Uterine smooth muscle cell (primary cell): ENCODE data around the gene LCE1D. TPM values are rescaled to one million over a fixed set of nuclear protein-coding genes. Genes with fewer than 3 reads are reported as not detected.

Experiments
- total RNA-seq: library from RNA; depleted of rRNA; stranded (reverse); fragments of >200 nt; gene quantifications from 2 replicates; pipeline ENCODE4 v1.2.3, GENCODE V29; 2014

The LCE1D gene, protein sequence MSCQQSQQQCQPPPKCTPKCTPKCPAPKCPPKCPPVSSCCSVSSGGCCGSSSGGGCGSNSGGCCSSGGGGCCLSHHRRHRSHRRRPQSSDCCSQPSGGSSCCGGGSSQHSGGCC
- total RNA-seq: not detected in 2 replicates

DNA sequence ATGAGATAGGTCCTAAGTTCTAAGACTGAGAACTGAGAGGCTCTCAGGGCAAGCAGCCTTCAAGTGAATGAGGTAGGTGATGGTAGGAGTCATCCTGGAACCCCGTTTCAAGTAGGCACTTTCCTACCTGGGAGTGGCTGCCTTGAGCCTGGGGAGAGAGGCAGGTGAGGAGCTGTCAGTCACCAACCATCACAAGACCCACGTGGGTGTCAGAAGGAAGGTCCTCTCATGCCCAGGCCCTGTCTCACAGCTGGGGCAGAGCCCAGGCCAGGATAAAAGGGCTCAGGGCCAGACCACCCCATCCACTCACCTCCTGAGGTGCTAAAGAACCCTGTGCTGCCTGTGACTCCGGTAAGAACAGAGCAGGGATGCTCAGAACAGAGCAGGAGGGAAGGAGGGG lies at the start of gene LCE1D:
Gene LCE1D (plus strand): TSS at position 301 of the 400 bp plus-strand sequence. CDS start 1,074 bp downstream, outside the sequence.

DNA sequence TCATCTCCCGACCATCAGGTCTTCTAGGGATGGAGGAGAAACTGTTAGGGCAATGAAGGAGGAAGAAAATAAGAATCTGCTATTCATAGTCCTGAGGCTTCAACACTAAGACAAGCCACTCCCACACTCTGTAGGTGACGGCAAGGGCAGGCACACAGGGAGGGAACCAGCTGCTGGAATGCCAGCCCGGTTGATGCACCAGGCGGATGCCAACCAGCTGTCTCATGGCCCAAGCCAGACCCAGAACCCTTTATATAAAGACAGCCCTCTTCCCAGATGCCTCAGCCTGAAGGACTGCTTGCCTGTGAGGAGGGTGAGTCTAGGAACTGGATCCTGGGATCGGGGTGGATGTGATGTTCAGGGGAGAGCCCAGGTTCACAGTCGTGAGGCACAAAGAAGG lies 38.8 kb upstream of the LCE1D start, which contains the start of gene KPRP:
Gene KPRP (plus strand): TSS at position 279 of the 400 bp plus-strand sequence. CDS start 1,564 bp downstream, outside the sequence.

DNA sequence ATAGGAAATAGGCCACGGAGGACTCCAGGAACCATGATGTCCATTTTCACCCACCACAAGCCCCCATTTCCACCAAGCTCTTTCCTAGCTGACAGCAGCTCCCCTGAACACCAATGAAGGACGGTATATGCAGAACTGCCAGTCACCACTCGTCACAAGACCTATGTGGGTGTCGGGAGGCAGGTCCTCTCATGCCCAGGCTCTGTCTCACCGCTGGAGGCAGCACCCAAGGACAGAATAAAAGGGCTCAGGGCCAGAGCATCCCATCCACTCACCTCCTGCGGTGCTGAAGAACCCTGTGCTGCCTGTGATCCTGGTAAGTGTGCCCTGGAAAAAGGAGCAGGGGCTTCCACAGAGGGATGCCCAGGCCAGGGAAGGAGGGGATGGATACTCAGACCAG lies 21.6 kb upstream of the LCE1D start, which contains the start of gene LCE1F:
Gene LCE1F (plus strand): TSS at position 266 of the 400 bp plus-strand sequence. CDS start 1,232 bp downstream, outside the sequence.

DNA sequence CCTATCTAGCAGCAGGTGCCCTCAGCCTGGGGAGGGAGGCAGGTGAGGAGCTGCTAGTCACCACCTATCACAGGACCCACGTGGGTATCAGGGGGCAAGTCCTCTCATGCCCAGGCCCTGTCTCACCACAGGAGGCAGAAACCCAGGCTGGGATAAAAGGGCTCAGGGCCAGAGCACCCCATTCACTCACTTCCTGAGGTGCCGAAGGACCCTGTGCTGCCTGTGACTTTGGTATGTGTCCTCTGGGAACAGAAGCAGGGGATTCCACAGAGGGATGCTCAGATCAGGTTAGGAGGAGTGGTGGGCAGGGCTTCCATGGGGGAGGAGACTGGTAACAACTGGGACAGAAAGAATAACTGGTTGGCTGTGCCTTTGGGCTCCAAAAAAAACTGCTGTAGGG lies 10.4 kb upstream of the LCE1D start, which contains the start of gene LCE1E:
Gene LCE1E (plus strand): TSS at position 181 of the 400 bp plus-strand sequence. CDS start 1,043 bp downstream, outside the sequence.

DNA sequence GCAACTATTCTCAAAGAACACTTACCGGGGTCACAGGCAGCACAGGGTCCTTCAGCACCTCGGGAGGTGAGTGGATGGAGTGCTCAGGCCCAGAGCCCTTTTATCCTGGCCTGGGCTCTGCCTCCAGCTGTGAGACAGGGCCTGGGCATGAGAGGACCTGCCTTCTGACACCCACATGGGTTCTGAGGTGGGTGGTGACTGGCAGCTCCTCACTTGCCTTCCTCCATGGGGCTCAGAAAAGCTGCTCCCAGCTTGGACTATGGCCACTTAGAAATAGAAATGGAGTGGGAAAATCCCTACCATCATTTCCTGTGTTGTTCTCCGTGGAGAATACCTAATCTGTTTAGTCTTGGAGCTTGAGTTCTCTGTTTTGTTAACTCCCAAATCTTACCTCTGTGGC lies 10.1 kb downstream of the LCE1D start, which contains the start of gene LCE1C:
Gene LCE1C (minus strand): TSS at position 76 of the 400 bp plus-strand sequence. CDS start 1,173 bp downstream, outside the sequence.

DNA sequence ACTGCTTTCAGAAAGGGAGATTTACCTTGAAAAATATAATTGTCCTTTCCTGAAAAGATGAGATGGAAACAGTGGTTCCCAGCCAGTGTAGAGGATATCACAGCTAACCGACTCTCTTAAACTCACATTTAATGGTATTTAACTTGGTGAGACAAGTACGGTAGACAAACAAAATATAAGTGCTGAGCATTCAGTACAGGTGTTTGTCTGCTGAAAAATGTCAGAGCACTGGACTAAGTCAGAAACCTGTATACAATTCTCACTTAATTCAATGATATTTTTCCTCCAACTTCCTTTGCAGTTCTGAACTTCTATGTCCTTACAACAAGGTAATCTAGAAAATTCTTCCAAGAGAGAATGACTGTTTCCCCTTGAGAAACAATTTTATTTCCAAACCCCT lies 15.2 kb downstream of the LCE1D start, which contains the start of gene LCE1B:
Gene LCE1B (plus strand): TSS at position 301 of the 400 bp plus-strand sequence. CDS start 476 bp downstream, outside the sequence.

DNA sequence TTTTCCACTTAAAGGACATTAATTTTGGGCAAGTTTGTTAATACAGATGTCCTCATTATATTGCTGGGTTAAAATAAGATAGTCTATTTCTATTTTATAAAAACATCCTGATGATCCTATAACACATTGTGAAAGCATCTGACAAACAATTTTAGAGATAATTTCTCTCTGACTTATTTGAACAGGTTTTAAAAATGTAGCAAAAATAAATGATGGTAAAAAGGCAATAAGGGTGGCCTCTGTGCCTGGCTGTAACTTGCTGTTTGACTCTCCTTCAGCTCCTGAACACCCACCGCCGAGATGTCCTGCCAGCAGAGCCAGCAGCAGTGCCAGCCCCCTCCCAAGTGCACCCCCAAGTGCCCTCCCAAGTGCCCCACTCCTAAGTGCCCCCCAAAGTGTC lies 30.7 kb downstream of the LCE1D start, which contains the start of gene LCE1A:
Gene LCE1A (plus strand): TSS at position 301 of the 400 bp plus-strand sequence. CDS start 0 bp downstream, at position 301.

DNA sequence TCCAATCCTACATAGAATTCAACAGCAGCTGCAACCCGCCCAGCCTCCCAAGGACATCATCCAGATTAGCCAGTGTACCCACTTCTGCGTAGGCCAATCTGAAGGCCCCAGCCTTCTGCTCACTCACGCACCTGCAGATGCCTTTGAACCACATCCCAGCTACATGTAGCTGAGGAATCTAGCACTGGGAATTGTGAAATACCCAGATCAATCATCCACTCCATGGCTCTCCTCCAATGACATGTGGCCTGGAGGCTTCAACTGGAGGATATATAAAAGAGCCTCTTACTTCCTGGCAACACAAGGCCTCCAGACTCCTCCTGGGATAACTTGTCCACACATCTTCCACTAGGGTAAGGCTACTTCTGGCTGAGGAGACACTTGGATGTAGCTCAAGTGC lies 46.0 kb downstream of the LCE1D start, which contains the start of gene LCE6A:
Gene LCE6A (plus strand): TSS at position 301 of the 400 bp plus-strand sequence. CDS start 665 bp downstream, outside the sequence.

Other genes with a start within 250 kb of the LCE1D start
- not detected in 2 replicates for gene LCE3E, start 229.9 kb upstream of the LCE1D start, total RNA-seq
- not detected in 2 replicates for gene LCE3D, start 216.2 kb upstream of the LCE1D start, total RNA-seq
- not detected in 2 replicates for gene LCE3C, start 196.5 kb upstream of the LCE1D start, total RNA-seq
- not detected in 2 replicates for gene LCE3B, start 182.9 kb upstream of the LCE1D start, total RNA-seq
- not detected in 2 replicates for gene LCE3A, start 173.6 kb upstream of the LCE1D start, total RNA-seq
- not detected in 2 replicates for gene LCE2D, start 133.3 kb upstream of the LCE1D start, total RNA-seq
- not detected in 2 replicates for gene LCE2C, start 121.4 kb upstream of the LCE1D start, total RNA-seq
- gene LCE2B, start 110.6 kb upstream of the LCE1D start, total RNA-seq: not detected in 2 replicates
- gene LCE2A, start 98.4 kb upstream of the LCE1D start, total RNA-seq: 0.25 and 2.2 TPM in 2 replicates
- not detected in 2 replicates for gene LCE4A, start 88.6 kb upstream of the LCE1D start, total RNA-seq
- not detected in 2 replicates for gene KPRP, start 38.7 kb upstream of the LCE1D start, total RNA-seq
- gene LCE1F, start 21.6 kb upstream of the LCE1D start, total RNA-seq: 0.62 TPM in 1 of 2 replicates, not detected in the other
- gene LCE1E, start 10.5 kb upstream of the LCE1D start, total RNA-seq: not detected in 2 replicates
- gene LCE1C, start 9.9 kb downstream of the LCE1D start, total RNA-seq: not detected in 2 replicates
- gene LCE1B, start 15.2 kb downstream of the LCE1D start, total RNA-seq: not detected in 2 replicates
- gene LCE1A, start 30.8 kb downstream of the LCE1D start, total RNA-seq: not detected in 2 replicates
- gene LCE6A, start 46.1 kb downstream of the LCE1D start, total RNA-seq: not detected in 2 replicates
- not detected in 2 replicates for gene LCE7A, start 63.3 kb downstream of the LCE1D start, total RNA-seq
- 0.11 TPM in 1 of 2 replicates, not detected in the other for gene SMCP, start 81.6 kb downstream of the LCE1D start, total RNA-seq
- 0.37 and 1.7 TPM in 2 replicates for gene IVL, start 111.8 kb downstream of the LCE1D start, total RNA-seq
- gene SPRR5, start 150.5 kb downstream of the LCE1D start, total RNA-seq: not detected in 2 replicates
- gene SPRR4, start 173.9 kb downstream of the LCE1D start, total RNA-seq: not detected in 2 replicates
- not detected in 2 replicates for gene SPRR1A, start 187.4 kb downstream of the LCE1D start, total RNA-seq
- not detected in 2 replicates for gene SPRR3, start 205.0 kb downstream of the LCE1D start, total RNA-seq
- gene SPRR1B, start 234.5 kb downstream of the LCE1D start, total RNA-seq: not detected in 2 replicates
- not detected in 2 replicates for gene SPRR2D, start 244.4 kb downstream of the LCE1D start, total RNA-seq